Hair follicle dermal papilla cell (primary cell): ENCODE data around the gene BPTF. TPM values are rescaled to one million over a fixed set of nuclear protein-coding genes. Genes with fewer than 3 reads are reported as not detected.

Experiments used
- small RNA-seq: library from RNA; depleted of rRNA; stranded (forward); fragments of <200 nt; gene quantifications from one replicate; pipeline ENCODE3, GENCODE V24; 2012
- total RNA-seq: library from RNA; depleted of rRNA; stranded (reverse); fragments of >200 nt; gene quantifications from 2 replicates; pipeline ENCODE4 v1.2.3, GENCODE V29; 2012

BPTF gene
- total RNA-seq, result 40.8 and 64.4 TPM in 2 replicates

GRCh38 chr17:67824735-67825626 lies at the start of gene BPTF:
Gene BPTF (plus strand): TSS chr17:67825503. CDS start chr17:67825725, 222 bp downstream.

GRCh38 chr17:67996301-67997171 lies 171.2 kb downstream of the BPTF start, which contains the start of gene C17orf58:
Gene C17orf58 (minus strand): TSS chr17:67996469. CDS start chr17:67996198, 271 bp downstream.

Small RNA genes lying within 50 kb of the gene (small RNA-seq; reads per million reads assigned to genes)
- gene RN7SL622P, result not detected

Other genes with a start within 250 kb of the BPTF start
- gene NOL11, start 107.6 kb upstream of the BPTF start, total RNA-seq, result 28.7 and 29.4 TPM in 2 replicates
- gene C17orf58, start 171.0 kb downstream of the BPTF start, total RNA-seq, result 11.7 and 12.8 TPM in 2 replicates
- gene KPNA2, start 210.2 kb downstream of the BPTF start, total RNA-seq, result 59.1 and 68.4 TPM in 2 replicates